Measurements from ENCODE around the gene STK32A. TPM values are rescaled to one million over a fixed set of nuclear protein-coding genes. Genes with fewer than 3 reads are reported as not detected.

Gene STK32A
- total RNA-seq, 2 donors from 2014 or later = 6.6 to 9.1 TPM

- H3K27me3 ChIP-seq = no peaks in the 10 kb centered on the region
- no peaks in the 10 kb centered on the region for H3K36me3 ChIP-seq (replicated peaks in 1 of 2; ENCODE audit: insufficient read depth in 1 of 2, low read depth in 2 of 2)
- no peak for ATAC-seq
- peaks cover 5% of the 10 kb centered on the region for H3K4me1 ChIP-seq
- H3K27ac ChIP-seq = no peak overlapping the region
- no peaks in the 10 kb centered on the region for H3K9me3 ChIP-seq
- H3K4me3 ChIP-seq = no peak overlapping the region
- TF ChIP-seq CTCF (IDR thresholded peaks at IDR 0.05) (no peak), POLR2A (IDR thresholded peaks at IDR 0.05) (no peak)
- intact Hi-C loops (cut with DNase I) = no loop called here
- no peak for DNase-seq
These were observed 106.5 kb downstream of the STK32A start for GRCh38 chr5:147341345-147341744.

GRCh38 chr5:147344861-147345260 is 110.0 kb downstream of the STK32A start:
- ATAC-seq = no peak
- TF ChIP-seq CTCF (IDR thresholded peaks at IDR 0.05) = no peak
- no peak for TF ChIP-seq POLR2A (IDR thresholded peaks at IDR 0.05)
- intact Hi-C loops (cut with DNase I) = no loop called here
- Histone ChIP-seq H3K27me3 (no peaks in the 10 kb centered on the region), H3K36me3 (replicated peaks in 1 of 2; ENCODE audit: insufficient read depth in 1 of 2, low read depth in 2 of 2) (no peaks in the 10 kb centered on the region), H3K4me1 (peaks cover 5% of the 10 kb centered on the region), H3K4me3 (no peak overlapping the region), H3K9me3 (no peaks in the 10 kb centered on the region), H3K27ac (no peak overlapping the region)
- DNase-seq = no peak
- WGBS, 2 donors = 0 to 40% methylated on average over 1 of the region's 1 CpG

GRCh38 chr5:147346006-147346561 is 111.3 kb downstream of the STK32A start:
- TF ChIP-seq POLR2A (IDR thresholded peaks at IDR 0.05) = no peak
- no peak for TF ChIP-seq CTCF (IDR thresholded peaks at IDR 0.05)
- DNase-seq (no peak), ATAC-seq (no peak)
- Histone ChIP-seq H3K27ac (no peak overlapping the region), H3K4me1 (peaks cover 4% of the 10 kb centered on the region), H3K4me3 (no peak overlapping the region), H3K27me3 (no peaks in the 10 kb centered on the region), H3K9me3 (no peaks in the 10 kb centered on the region), H3K36me3 (replicated peaks in 1 of 2; ENCODE audit: insufficient read depth in 1 of 2, low read depth in 2 of 2) (no peaks in the 10 kb centered on the region)
- intact Hi-C loops (cut with DNase I) = no loop called here
- 83 to 87% methylated on average over 5 of the region's 5 CpGs for WGBS, 2 donors

- ATAC-seq = no peak
- Histone ChIP-seq H3K4me1 (no peaks in the 10 kb centered on the region), H3K36me3 (replicated peaks in 1 of 2; ENCODE audit: insufficient read depth in 1 of 2, low read depth in 2 of 2) (no peaks in the 10 kb centered on the region), H3K4me3 (no peak overlapping the region), H3K27me3 (no peaks in the 10 kb centered on the region), H3K9me3 (no peaks in the 10 kb centered on the region), H3K27ac (no peak overlapping the region)
- WGBS, 2 donors = 88 to 91% methylated on average over 2 of the region's 2 CpGs
- no peak for TF ChIP-seq CTCF (IDR thresholded peaks at IDR 0.05)
- TF ChIP-seq POLR2A (IDR thresholded peaks at IDR 0.05) = no peak
- DNase-seq = no peak
- intact Hi-C loops (cut with DNase I) = no loop called here
These were observed 113.2 kb downstream of the STK32A start for GRCh38 chr5:147348046-147348445.

GRCh38 chr5:147348451-147348850 is 113.6 kb downstream of the STK32A start:
- no peaks in the 10 kb centered on the region for H3K4me1 ChIP-seq
- no peak overlapping the region for H3K4me3 ChIP-seq
- H3K9me3 ChIP-seq = no peaks in the 10 kb centered on the region
- ATAC-seq = no peak
- DNase-seq = no peak
- intact Hi-C loops (cut with DNase I) = no loop called here
- no peaks in the 10 kb centered on the region for H3K27me3 ChIP-seq
- TF ChIP-seq POLR2A (IDR thresholded peaks at IDR 0.05) (no peak), CTCF (IDR thresholded peaks at IDR 0.05) (no peak)
- WGBS, 2 donors = 90 to 93% methylated on average over 5 of the region's 5 CpGs
- no peak overlapping the region for H3K27ac ChIP-seq
- no peaks in the 10 kb centered on the region for H3K36me3 ChIP-seq (replicated peaks in 1 of 2; ENCODE audit: insufficient read depth in 1 of 2, low read depth in 2 of 2)
